HG03460 (cell line): ENCODE data around the gene FOXN4.

Experiments
- ATAC-seq: cut with Tn5 transposase; IDR thresholded peaks from one replicate; pipeline ENCODE4 v1.9.1; 2021; ENCODE audit not compliant: unreplicated experiment

Gene FOXN4

GRCh38 chr12:109263439-109263838 is 45.6 kb downstream of the FOXN4 start:
- ATAC-seq: no peak

GRCh38 chr12:109261939-109262338 is 47.1 kb downstream of the FOXN4 start:
- ATAC-seq: no peak

DNA sequence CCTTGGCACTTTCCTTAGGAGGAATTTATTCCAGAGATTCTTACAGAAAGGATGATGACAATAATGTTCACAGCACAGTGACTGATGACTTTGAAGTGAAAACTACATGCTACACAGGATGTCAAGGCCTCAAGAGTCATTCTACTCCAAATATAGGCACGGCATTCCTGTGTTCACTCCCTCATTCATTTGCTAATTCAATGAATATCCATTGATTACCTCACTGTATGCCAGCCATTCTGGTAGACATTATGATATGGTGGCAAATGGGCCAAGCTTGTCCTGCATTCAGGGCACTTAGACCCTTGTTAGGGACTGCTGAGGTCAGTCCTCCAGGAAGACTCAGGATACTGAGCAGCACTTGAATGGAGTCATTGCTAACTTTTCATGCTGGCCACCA is 48.0 kb downstream of the FOXN4 start:
- ATAC-seq: no peak

DNA sequence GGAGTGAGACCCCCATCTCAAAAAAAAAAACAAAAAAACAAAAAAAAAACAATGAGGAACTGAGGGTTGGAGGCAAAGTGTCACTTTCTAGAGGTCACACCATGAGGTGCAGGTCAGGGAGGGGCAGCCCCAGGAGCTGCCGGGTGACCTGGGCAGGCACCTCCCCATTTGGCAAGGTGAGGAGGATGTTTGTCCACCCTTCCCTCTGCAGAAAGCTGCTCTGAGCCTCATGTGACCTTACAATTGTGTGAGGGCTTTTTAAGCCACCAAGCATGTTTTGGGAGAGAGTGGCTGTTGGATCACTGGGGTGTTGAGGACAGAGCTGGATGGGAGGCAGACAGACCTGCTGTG is 49.6 kb downstream of the FOXN4 start:
- ATAC-seq: no peak

DNA sequence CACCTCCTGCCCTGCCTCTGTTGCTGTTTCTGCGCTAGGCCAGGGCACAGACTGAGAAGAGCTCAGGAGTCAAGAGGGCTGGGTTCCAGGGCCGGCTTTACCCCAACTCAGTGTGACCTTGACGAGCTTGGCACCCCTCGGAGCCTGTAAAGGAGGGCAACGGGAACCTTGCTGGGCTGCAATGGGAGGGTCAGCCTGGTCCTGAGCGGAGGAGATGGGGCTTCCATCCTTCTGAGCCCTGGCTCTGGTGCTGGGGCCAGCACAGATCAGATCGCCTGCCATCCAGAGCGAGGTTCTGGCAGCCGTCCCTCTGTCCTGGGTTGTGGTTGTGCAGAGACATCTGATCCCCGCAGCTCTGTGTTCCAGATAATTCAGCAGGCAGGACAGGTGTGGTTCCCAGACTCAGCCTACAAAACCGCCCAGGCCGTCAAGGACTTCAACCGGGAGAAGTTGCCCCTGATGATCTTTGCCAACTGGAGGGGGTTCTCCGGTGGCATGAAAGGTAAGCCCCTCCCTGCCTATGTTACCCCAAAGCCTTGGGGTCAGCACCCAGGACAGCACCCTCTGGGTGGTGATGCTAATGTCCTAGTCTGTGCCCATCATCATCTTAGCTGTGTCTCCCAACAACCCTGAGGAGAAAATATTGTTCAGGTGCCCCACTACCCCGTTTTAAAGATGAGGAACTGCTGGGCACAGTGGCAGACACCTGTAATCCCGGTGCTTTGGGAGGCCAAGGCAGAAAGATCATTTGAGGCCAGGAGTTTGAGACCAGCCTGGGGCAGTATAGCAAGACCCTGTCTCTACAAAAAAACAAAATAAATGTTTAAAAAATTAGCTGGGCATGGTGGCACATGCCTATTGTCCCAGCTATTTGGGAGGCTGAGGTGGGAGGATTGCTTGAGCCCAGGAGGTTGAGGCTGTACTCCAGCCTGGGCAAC is 50.2 kb downstream of the FOXN4 start:
- ATAC-seq: no peak

GRCh38 chr12:109258201-109258600 is 50.9 kb downstream of the FOXN4 start:
- no peak for ATAC-seq

DNA sequence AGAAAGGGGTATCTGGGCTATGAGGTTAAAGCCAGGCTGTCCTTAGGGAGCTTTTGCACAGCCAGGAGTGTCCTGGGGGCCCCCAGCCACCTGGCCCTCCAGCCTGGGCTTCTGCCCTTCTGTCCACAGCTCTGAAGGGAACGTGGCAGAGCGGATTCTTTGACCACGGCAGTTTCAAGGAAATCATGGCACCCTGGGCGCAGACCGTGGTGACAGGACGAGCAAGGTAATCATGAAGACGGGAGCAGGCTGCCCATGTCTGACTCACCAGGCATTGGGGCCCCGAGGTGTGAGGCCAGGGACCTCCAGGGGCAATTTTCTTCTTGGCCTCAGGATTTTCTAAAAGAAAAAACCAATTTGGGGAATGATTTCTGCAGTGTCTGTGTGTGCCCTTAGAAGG is 53.1 kb downstream of the FOXN4 start:
- no peak for ATAC-seq

DNA sequence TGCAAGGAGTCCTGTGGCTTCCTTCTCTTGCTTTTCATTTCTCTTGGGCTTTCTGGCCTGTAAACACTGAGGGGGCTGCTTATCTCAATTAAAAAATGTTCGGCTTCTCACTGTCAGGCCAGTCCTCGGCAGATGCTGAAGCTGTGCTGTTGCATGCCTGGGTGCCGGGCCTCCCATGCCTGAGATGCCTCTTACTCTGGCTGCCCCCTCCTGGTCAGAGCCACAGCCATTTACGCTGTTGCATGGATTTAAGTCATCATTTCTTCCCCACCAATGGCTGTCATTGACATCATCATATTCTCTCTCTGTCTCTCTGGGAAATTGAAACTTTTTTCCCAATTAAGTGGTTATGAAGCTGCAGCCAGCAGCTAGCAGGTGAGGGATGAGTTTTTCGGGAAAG is 53.7 kb downstream of the FOXN4 start:
- no peak for ATAC-seq

GRCh38 chr12:109253913-109254544 is 55.1 kb downstream of the FOXN4 start:
- no peak for ATAC-seq

DNA sequence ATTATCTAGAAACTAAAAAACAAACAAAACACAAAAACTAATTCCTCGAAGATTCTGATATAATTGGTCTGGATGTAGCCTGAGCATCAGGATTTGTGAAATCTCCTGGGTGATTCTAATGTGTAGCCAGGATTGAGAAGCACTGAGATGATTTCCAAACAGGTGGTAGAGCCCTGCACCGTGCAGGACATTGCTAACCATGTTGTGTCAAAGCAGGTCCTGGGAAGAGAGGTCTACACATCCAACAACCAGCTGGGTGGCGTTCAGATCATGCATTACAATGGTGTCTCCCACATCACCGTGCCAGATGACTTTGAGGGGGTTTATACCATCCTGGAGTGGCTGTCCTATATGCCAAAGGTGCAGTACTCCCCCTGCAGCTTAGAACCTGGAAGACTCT is 56.3 kb downstream of the FOXN4 start:
- no peak for ATAC-seq

DNA sequence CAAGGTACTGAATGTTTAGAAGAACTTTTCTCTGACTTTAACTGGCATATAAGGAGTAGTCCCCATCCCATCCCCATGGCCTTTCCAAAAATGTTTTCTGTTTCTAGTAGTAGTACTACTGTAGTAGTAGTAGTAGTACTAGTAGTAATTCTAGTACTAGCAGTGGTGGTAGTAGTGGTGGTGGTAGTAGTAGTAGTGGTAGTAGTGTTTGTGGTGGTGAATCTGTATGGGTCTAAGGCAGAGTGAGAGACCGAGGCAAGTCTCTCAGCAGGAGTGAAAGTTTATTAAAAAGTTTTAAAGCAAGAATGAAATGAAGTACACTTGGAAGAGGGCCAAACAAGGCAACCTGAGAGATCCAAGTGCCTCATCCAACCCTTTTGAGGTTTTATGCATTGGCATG is 58.6 kb downstream of the FOXN4 start:
- no peak for ATAC-seq

GRCh38 chr12:109247831-109248654 is 61.0 kb downstream of the FOXN4 start:
- no peak for ATAC-seq

GRCh38 chr12:109246221-109246620 is 62.9 kb downstream of the FOXN4 start:
- ATAC-seq: no peak

GRCh38 chr12:109244073-109244472 is 65.0 kb downstream of the FOXN4 start:
- no peak for ATAC-seq

- no peak for ATAC-seq
These were observed 67.1 kb downstream of the FOXN4 start for GRCh38 chr12:109241936-109242335.

DNA sequence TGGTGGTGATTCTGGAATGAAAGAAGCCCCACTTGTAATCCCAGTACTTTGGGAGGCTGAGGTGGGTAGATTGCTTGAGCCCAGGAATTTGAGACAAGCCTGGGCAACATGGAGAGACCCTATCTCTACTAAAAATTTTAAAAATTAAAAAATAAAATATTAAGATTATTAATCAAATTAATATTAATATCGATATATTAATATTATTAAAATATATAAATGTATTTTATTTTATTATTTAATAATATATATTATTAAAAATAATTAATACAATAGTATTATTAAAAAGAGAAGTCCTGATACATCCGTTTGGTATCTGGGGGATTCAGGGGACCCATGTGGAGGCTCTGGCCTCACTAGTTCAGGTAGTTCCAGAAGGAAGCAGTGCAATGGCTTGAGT is 68.7 kb downstream of the FOXN4 start:
- ATAC-seq: no peak

- no peak for ATAC-seq
These were observed 69.4 kb downstream of the FOXN4 start for GRCh38 chr12:109239691-109240090.

GRCh38 chr12:109239179-109239578 is 69.9 kb downstream of the FOXN4 start:
- ATAC-seq: no peak

DNA sequence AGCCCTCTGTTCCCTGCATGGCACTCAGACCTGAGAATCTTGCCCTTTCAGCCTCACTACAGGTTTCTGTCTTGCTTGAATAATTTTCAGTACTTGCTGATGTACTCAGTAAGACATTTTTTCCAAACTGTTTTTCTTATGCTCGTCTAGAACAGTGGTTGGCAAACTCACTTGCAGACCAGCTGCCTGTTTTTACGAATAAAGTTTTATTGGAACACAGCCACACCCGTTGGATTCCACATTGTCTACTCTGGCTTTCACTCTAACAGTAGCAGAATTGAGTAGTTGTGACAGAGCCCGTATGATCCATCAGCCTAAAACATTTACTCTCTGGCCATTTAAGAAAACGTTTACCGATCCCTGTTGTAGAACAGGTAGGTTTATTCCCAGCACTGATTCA is 72.8 kb downstream of the FOXN4 start:
- ATAC-seq: no peak

DNA sequence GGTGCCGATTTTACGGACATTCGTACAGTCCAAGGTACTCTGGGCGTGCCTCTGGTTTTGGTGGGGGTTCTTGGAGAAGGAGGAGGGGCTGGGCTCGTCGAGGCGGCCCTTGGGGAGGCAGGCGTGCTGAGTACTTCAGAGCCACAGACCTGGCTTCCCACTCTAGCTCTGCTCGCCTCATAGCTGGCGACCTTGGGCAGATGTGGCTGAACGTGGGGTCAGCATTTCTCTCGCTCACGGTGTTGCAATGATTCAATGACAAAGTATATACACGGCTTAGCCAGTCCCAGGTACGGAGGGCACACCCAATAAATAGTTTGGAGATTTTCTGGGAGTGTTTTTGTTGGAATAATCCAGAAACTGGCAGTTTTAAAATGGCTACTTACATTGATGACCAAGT is 75.1 kb downstream of the FOXN4 start:
- ATAC-seq: no peak

DNA sequence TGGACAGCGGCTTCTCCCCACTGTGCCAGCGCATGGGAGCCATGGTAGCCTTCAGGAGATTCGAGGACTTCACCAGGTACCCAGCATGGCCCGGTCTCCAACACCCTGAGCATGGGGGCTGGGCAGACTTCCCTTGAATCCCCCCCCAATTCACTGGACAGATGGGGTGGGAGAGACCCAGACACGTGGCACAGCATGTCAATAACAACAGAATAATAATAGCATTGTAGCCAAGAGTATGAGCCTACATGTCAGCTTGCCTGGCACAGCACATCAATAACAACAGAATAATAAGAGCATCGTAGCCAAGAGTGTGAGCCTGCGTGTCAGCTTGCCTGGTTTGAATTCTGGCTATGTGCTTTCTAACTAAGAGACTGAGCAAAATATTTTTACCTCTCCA is 76.4 kb downstream of the FOXN4 start:
- no peak for ATAC-seq

GRCh38 chr12:109230193-109230592 is 78.9 kb downstream of the FOXN4 start:
- ATAC-seq: no peak
